ENCODE measurements around the gene ADARB1. TPM values are rescaled to one million over a fixed set of nuclear protein-coding genes. Genes with fewer than 3 reads are reported as not detected.
A peak's percentile ranks its signal among the peaks of the same experiment; 100 is the strongest.

ADARB1 gene
- total and polyA plus RNA-seq, 2 of the 4 experiments (the other 2 are of a cell fraction) = 39.8 to 47.3 TPM

GRCh38 chr21:45251635-45252447 is 177.5 kb downstream of the ADARB1 start:
- no peak overlapping the region for H2BK5ac ChIP-seq (ENCODE audit: low read depth, low read length, poor library complexity, severe bottlenecking)
- peak overlapping the region; percentile 46 for H2AFZ ChIP-seq (replicated peaks; ENCODE audit: low read length, poor library complexity)
- POLR2A ChIA-PET (ENCODE audit: unreplicated experiment) = no interaction called here
- H4K20me1 ChIP-seq (ENCODE audit: insufficient read depth, low read length) = no peaks in the 10 kb centered on the region
- CTCF ChIA-PET = no interaction called here
- peak overlapping the region; percentile 39 for H2AK9ac ChIP-seq (replicated peaks; ENCODE audit: low read depth, low read length, poor library complexity)
- BruUV-seq (replicated peaks) = no TSS peak
- no peaks in the 10 kb centered on the region for H3K79me1 ChIP-seq (ENCODE audit: low read depth in 1 of 2, low read length in 2 of 2)
- no peak overlapping the region for H2AK5ac ChIP-seq (ENCODE audit: low read depth, low read length)
- no peak overlapping the region for H4K5ac ChIP-seq (ENCODE audit: low read depth, low read length)
- dilution Hi-C loops (cut with HindIII; ENCODE audit: low sequenced_read_pairs, unreplicated experiment) = no loop called here
- no peak for DNase-seq
- H3K14ac ChIP-seq (replicated peaks; ENCODE audit: low read depth, low read length) = no peak overlapping the region
- H4K8ac ChIP-seq (ENCODE audit: low read depth in 2 of 2, low read length in 2 of 2) = no peak overlapping the region
- H3K4me3 ChIP-seq (ENCODE audit: insufficient read depth, low read depth, low read length) = no peak overlapping the region
- in situ Hi-C loops (cut with MboI; ENCODE audit: low sequenced_read_pairs) = no loop called here
- TF ChIP-seq RAD21 (IDR thresholded peaks at IDR 0.05; ENCODE audit: low read length) (no peak), FOS (IDR thresholded peaks at IDR 0.05; ENCODE audit: low read depth, low read length) (no peak), CTCF (conservative IDR thresholded peaks at IDR 0.05; ENCODE audit: low read depth, low read length) (no peak), ELK1 (IDR thresholded peaks at IDR 0.05; ENCODE audit: borderline replicate concordance, low read depth, low read length) (no peak), USF2 (IDR thresholded peaks at IDR 0.05; ENCODE audit: low read depth, low read length) (no peak), SMC3 (IDR thresholded peaks at IDR 0.05; ENCODE audit: low read depth, low read length) (no peak), MAZ (IDR thresholded peaks at IDR 0.05; ENCODE audit: borderline replicate concordance, low read depth, low read length) (no peak), POLR2A (IDR thresholded peaks at IDR 0.05; ENCODE audit: low read depth, low read length) (no peak), CHD1 (IDR thresholded peaks at IDR 0.05; ENCODE audit: low read depth, low read length) (no peak), MAFK (IDR thresholded peaks at IDR 0.05; ENCODE audit: low read depth, low read length) (no peak), RFX5 (IDR thresholded peaks at IDR 0.05; ENCODE audit: low read depth, low read length) (no peak), NFE2L2 (IDR thresholded peaks at IDR 0.05; ENCODE audit: low read depth, low read length) (no peak), CEBPB (IDR thresholded peaks at IDR 0.05; ENCODE audit: low read depth, low read length) (no peak), MXI1 (IDR thresholded peaks at IDR 0.05; ENCODE audit: borderline replicate concordance, low read depth, low read length) (no peak), BHLHE40 (IDR thresholded peaks at IDR 0.05; ENCODE audit: low read depth, low read length) (no peak), RCOR1 (IDR thresholded peaks at IDR 0.05; ENCODE audit: insufficient replicate concordance, low read length) (no peak)
- intact Hi-C loops (cut with micrococcal nuclease) = no loop called here
- H3K4me1 ChIP-seq (ENCODE audit: control insufficient read depth, insufficient read depth, low read length) = peaks cover 4% of the 10 kb centered on the region
- H3K36me3 ChIP-seq (ENCODE audit: control insufficient read depth, insufficient read depth, low read length) = no peaks in the 10 kb centered on the region
- no peak overlapping the region for H3K56ac ChIP-seq (ENCODE audit: extremely low read depth, insufficient read depth, low read length)
- H3K18ac ChIP-seq (ENCODE audit: low read depth, low read length) = no peak overlapping the region
- H3K4ac ChIP-seq (ENCODE audit: low read depth, low read length) = no peak overlapping the region
- no peak overlapping the region for H3K27ac ChIP-seq (ENCODE audit: insufficient read depth, low read length)
- H3K9me1 ChIP-seq (ENCODE audit: insufficient read depth, low read length) = no peaks in the 10 kb centered on the region
- no peak overlapping the region for H3K9ac ChIP-seq (ENCODE audit: low read depth, low read length)
- H2BK120ac ChIP-seq (ENCODE audit: low read depth, low read length) = no peak overlapping the region
- H3K4me2 ChIP-seq (ENCODE audit: low read depth, low read length) = no peak overlapping the region
- no peak overlapping the region for H4K91ac ChIP-seq (ENCODE audit: insufficient read depth, low read depth, low read length)
- H2BK15ac ChIP-seq (ENCODE audit: low read depth, low read length) = no peak overlapping the region
- no peak for ATAC-seq (ENCODE audit: low read depth)
- 95% methylated on average over 9 of the region's 28 CpGs; no CpG with 5 or more reads in 1 of the 2 experiments for WGBS, 2 experiments (ENCODE audit: extremely low coverage in 2 of 2, insufficient read length in 1 of 2)
- H3K9me3 ChIP-seq (ENCODE audit: control insufficient read depth, insufficient read depth, low read length) = peaks cover 12% of the 10 kb centered on the region
- no peak overlapping the region for H3K23ac ChIP-seq (ENCODE audit: low read depth, low read length)
- H2BK20ac ChIP-seq (ENCODE audit: low read depth, low read length) = no peak overlapping the region
- H3K27me3 ChIP-seq (ENCODE audit: control insufficient read depth, insufficient read depth, low read length) = peaks cover 28% of the 10 kb centered on the region

Data from IMR-90 (cell line).